WTC11 (cell line): ENCODE data around the gene SLC13A3. TPM values are rescaled to one million over a fixed set of nuclear protein-coding genes. Genes with fewer than 3 reads are reported as not detected.

Experiments used
- ATAC-seq: fragments of 200-7000 bp; cut with Tn5 transposase; 2 replicates; pipeline ENCODE4 v1.10.0; 2021; ENCODE audit warnings: mild to moderate bottlenecking, moderate library complexity
- CTCF ChIA-PET: fragments of 300-600 bp; sonication (Branson Sonifier 250); formaldehyde crosslinking; loops from one replicate; lab custom pipeline; 2021; ENCODE audit warnings: antibody characterized with exemption; lab: Charles Lee
- POLR2A ChIA-PET: fragments of 350-600 bp; sonication (Branson Sonifier 250); formaldehyde crosslinking; loops from one replicate; lab custom pipeline; 2021; ENCODE audit warnings: antibody characterized with exemption; lab: Charles Lee
- DNase-seq: peaks from one replicate; pipeline ENCODE4 v3.0.0; 2021; ENCODE audit warnings: low spot score
- H3K27ac Mint-ChIP-seq: 2 replicates; pipeline ENCODE4 v1.8.0; 2021; ENCODE audit warnings: mixed read lengths
- H3K27me3 Mint-ChIP-seq: 2 replicates; pipeline ENCODE4 v1.8.0; 2021; ENCODE audit warnings: low read depth, mild to moderate bottlenecking, moderate library complexity, mixed read lengths
- H3K36me3 Mint-ChIP-seq: 2 replicates; pipeline ENCODE4 v1.8.0; 2021; ENCODE audit warnings: mixed read lengths
- H3K4me1 Mint-ChIP-seq: 2 replicates; pipeline ENCODE4 v1.8.0; 2022; ENCODE audit warnings: mixed read lengths
- H3K4me3 Mint-ChIP-seq: 2 replicates; pipeline ENCODE4 v1.8.0; 2021; ENCODE audit warnings: mild to moderate bottlenecking, moderate library complexity, mixed read lengths
- H3K9me3 Mint-ChIP-seq: 2 replicates; pipeline ENCODE4 v1.8.0; 2021; ENCODE audit warnings: mixed read lengths
- CBFB ChIP-seq: sonication (generic); formaldehyde crosslinking; IDR thresholded peaks from 2 replicates; pipeline ENCODE4 v1.8.1; 2022; ENCODE audit warnings: mild to moderate bottlenecking, low read depth, missing genetic modification reagents
- CREB1 ChIP-seq: sonication (generic); formaldehyde crosslinking; IDR thresholded peaks from 2 replicates; pipeline ENCODE4 v1.8.0; 2023; ENCODE audit warnings: mild to moderate bottlenecking, missing genetic modification reagents
- GRHL2 ChIP-seq: fragments of 250-450 bp; sonication (Bioruptor Pico); IDR thresholded peaks from 2 replicates; pipeline ENCODE4 v1.8.0; 2022; ENCODE audit warnings: mild to moderate bottlenecking, moderate library complexity; ENCODE audit not compliant: insufficient replicate concordance, severe bottlenecking
- GTF2I ChIP-seq: fragments of 250-450 bp; sonication (Bioruptor Pico); conservative IDR thresholded peaks from 2 replicates; pipeline ENCODE4 v1.4.0; 2021; ENCODE audit warnings: mild to moderate bottlenecking
- HMGA2 ChIP-seq: fragments of 250-450 bp; sonication (Bioruptor Pico); IDR thresholded peaks from 2 replicates; pipeline ENCODE4 v1.4.0; 2021; ENCODE audit warnings: mild to moderate bottlenecking, moderate library complexity
- IRF2 ChIP-seq: sonication (generic); formaldehyde crosslinking; IDR thresholded peaks from 2 replicates; pipeline ENCODE4 v1.8.0; 2022; ENCODE audit warnings: low read depth, missing genetic modification reagents, borderline replicate concordance
- MXD4 ChIP-seq: fragments of 250-450 bp; sonication (Bioruptor Pico); IDR thresholded peaks from 2 replicates; pipeline ENCODE4 v1.8.0; 2021; ENCODE audit warnings: mild to moderate bottlenecking, moderate library complexity, borderline replicate concordance
- MYBL2 ChIP-seq: sonication (generic); formaldehyde crosslinking; IDR thresholded peaks from 2 replicates; pipeline ENCODE4 v1.8.1; 2023; ENCODE audit warnings: mild to moderate bottlenecking, moderate library complexity, missing genetic modification reagents
- NR2C2 ChIP-seq: sonication (generic); formaldehyde crosslinking; IDR thresholded peaks from 2 replicates; pipeline ENCODE4 v1.8.0; 2022; ENCODE audit warnings: mild to moderate bottlenecking, missing genetic modification reagents
- PRRX2 ChIP-seq: fragments of 250-450 bp; sonication (Bioruptor Pico); IDR thresholded peaks from 2 replicates; pipeline ENCODE4 v1.8.0; 2021; ENCODE audit warnings: mild to moderate bottlenecking
- RORB ChIP-seq: fragments of 250-450 bp; sonication (Bioruptor Pico); IDR thresholded peaks from 2 replicates; pipeline ENCODE4 v1.9.0; 2021; ENCODE audit warnings: mild to moderate bottlenecking
- SOX15 ChIP-seq: fragments of 250-450 bp; sonication (Bioruptor Pico); IDR thresholded peaks from 2 replicates; pipeline ENCODE4 v1.9.0; 2021; ENCODE audit warnings: mild to moderate bottlenecking
- TCF7 ChIP-seq: sonication (generic); formaldehyde crosslinking; IDR thresholded peaks from 2 replicates; pipeline ENCODE4 v1.8.0; 2022; ENCODE audit warnings: mild to moderate bottlenecking, low read depth, missing genetic modification reagents, moderate library complexity
- ZNF121 ChIP-seq: sonication (generic); formaldehyde crosslinking; IDR thresholded peaks from 2 replicates; pipeline ENCODE4 v1.8.0; 2023; ENCODE audit warnings: missing genetic modification reagents
- ZNF396 ChIP-seq: fragments of 250-450 bp; sonication (Bioruptor Pico); IDR thresholded peaks from 2 replicates; pipeline ENCODE4 v1.8.0; 2021; ENCODE audit warnings: mild to moderate bottlenecking, moderate library complexity, borderline replicate concordance
- total RNA-seq: library from RNA; stranded (reverse); gene quantifications from 3 replicates; pipeline ENCODE4 v1.2.3, GENCODE V29; 2021
- TF ChIP-seq, protein P1 (sequence below): sonication (generic); formaldehyde crosslinking; IDR thresholded peaks from 2 replicates; pipeline ENCODE4 v1.8.0; 2022; ENCODE audit warnings: mild to moderate bottlenecking, missing genetic modification reagents
- TF ChIP-seq, protein P2 (sequence below): fragments of 250-450 bp; sonication (Bioruptor Pico); IDR thresholded peaks from 2 replicates; pipeline ENCODE4 v1.9.0; 2021; ENCODE audit warnings: moderate library complexity, mild to moderate bottlenecking, inconsistent platforms, borderline replicate concordance
- TF ChIP-seq, protein P3 (sequence below): sonication (generic); formaldehyde crosslinking; IDR thresholded peaks from 2 replicates; pipeline ENCODE4 v1.8.1; 2022; ENCODE audit warnings: low read depth, mild to moderate bottlenecking, moderate library complexity, missing genetic modification reagents, borderline replicate concordance
- TF ChIP-seq, protein P4 (sequence below): sonication (generic); formaldehyde crosslinking; IDR thresholded peaks from 2 replicates; pipeline ENCODE4 v1.8.0; 2023; ENCODE audit warnings: missing genetic modification reagents, mild to moderate bottlenecking, borderline replicate concordance
- TF ChIP-seq, protein P5 (sequence below): sonication (generic); formaldehyde crosslinking; IDR thresholded peaks from 2 replicates; pipeline ENCODE4 v1.8.1; 2022; ENCODE audit warnings: mild to moderate bottlenecking, missing genetic modification reagents, moderate library complexity, borderline replicate concordance
- TF ChIP-seq, protein P6 (sequence below): sonication (generic); formaldehyde crosslinking; IDR thresholded peaks from 2 replicates; pipeline ENCODE4 v1.8.0; 2022; ENCODE audit warnings: mild to moderate bottlenecking, missing genetic modification reagents
- TF ChIP-seq, protein P7 (sequence below): sonication (generic); formaldehyde crosslinking; IDR thresholded peaks from 2 replicates; pipeline ENCODE4 v1.8.1; 2023; ENCODE audit warnings: mild to moderate bottlenecking, missing genetic modification reagents

The SLC13A3 gene
- total RNA-seq, 1 experiment from 2014 or later: 10.6 TPM

DNA sequence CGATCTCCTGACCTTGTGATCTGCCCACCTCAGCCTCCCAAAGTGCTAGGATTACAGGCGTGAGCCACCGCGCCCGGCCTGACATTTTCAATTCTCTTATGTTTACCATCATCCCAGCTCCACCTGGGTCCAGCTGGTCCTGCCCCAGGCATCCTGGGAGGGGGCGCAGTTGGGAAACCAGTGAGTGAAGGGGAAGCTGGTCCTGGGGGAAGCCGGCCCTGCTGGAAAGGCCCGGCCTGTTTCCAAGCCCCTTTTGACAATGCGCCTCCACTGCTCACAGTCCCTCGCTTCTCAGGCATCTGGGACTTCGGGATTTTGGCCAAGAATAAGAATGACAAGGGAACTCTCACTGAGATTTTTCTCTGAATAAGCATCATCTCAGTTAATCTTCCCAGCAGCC, 14.2 kb downstream of the SLC13A3 start (continued):
- TF ChIP-seq, protein P1, sequence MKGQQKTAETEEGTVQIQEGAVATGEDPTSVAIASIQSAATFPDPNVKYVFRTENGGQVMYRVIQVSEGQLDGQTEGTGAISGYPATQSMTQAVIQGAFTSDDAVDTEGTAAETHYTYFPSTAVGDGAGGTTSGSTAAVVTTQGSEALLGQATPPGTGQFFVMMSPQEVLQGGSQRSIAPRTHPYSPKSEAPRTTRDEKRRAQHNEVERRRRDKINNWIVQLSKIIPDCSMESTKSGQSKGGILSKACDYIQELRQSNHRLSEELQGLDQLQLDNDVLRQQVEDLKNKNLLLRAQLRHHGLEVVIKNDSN (CRISPR knock-in tag): no peak
- no peak for TF ChIP-seq MXD4 (CRISPR knock-in tag)
- no peak for TF ChIP-seq PRRX2
- TF ChIP-seq, protein P2, sequence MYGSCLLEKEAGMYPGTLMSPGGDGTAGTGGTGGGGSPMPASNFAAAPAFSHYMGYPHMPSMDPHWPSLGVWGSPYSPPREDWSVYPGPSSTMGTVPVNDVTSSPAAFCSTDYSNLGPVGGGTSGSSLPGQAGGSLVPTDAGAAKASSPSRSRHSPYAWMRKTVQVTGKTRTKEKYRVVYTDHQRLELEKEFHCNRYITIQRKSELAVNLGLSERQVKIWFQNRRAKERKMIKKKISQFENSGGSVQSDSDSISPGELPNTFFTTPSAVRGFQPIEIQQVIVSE: no peak
- TF ChIP-seq SOX15 (CRISPR knock-in tag): no peak
- no peak for TF ChIP-seq GTF2I (CRISPR knock-in tag)
- TF ChIP-seq, protein P3, sequence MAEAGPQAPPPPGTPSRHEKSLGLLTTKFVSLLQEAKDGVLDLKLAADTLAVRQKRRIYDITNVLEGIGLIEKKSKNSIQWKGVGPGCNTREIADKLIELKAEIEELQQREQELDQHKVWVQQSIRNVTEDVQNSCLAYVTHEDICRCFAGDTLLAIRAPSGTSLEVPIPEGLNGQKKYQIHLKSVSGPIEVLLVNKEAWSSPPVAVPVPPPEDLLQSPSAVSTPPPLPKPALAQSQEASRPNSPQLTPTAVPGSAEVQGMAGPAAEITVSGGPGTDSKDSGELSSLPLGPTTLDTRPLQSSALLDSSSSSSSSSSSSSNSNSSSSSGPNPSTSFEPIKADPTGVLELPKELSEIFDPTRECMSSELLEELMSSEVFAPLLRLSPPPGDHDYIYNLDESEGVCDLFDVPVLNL: no peak
- TF ChIP-seq NR2C2: no peak
- TF ChIP-seq CREB1: no peak

DNA sequence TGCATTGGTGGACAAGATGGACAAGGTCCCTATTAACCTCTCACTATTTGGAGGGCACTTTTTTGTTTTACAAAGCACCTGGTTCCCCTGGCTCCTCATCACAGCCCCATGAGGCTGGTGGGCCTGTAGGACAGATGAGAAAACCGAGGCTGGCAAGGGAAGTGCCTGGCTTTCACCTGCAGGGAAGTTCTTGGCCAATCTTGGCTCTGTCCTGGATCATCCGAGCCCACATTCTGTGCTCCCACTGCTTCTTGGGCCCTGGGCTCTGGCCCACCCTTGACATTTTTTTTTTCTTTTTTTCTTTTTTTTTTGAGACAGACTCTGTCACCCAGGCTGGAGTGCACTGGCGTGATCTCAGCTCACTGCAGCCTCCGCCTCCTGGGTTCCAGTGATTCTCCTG, 14.7 kb downstream of the SLC13A3 start:
- Mint-ChIP-seq H3K4me1 (peaks cover 14% of the 10 kb centered on the region), H3K4me3 (no peak overlapping the region), H3K27me3 (no peaks in the 10 kb centered on the region; the same call in 1 of the 2 replicates), H3K27ac (no peak overlapping the region), H3K9me3 (no peaks in the 10 kb centered on the region), H3K36me3 (no peaks in the 10 kb centered on the region)
- POLR2A ChIA-PET: no interaction called here
- DNase-seq (no peak), ATAC-seq (no peak)
- TF ChIP-seq TCF7 (CRISPR knock-in tag) (no peak), RORB (CRISPR knock-in tag) (no peak), CBFB (CRISPR knock-in tag) (no peak), ZNF396 (CRISPR knock-in tag) (no peak), ZNF121 (CRISPR knock-in tag) (no peak), GRHL2 (CRISPR knock-in tag) (no peak), MYBL2 (no peak), SOX15 (CRISPR knock-in tag) (no peak), IRF2 (CRISPR knock-in tag) (no peak), HMGA2 (CRISPR knock-in tag) (no peak)
- TF ChIP-seq, protein P4, sequence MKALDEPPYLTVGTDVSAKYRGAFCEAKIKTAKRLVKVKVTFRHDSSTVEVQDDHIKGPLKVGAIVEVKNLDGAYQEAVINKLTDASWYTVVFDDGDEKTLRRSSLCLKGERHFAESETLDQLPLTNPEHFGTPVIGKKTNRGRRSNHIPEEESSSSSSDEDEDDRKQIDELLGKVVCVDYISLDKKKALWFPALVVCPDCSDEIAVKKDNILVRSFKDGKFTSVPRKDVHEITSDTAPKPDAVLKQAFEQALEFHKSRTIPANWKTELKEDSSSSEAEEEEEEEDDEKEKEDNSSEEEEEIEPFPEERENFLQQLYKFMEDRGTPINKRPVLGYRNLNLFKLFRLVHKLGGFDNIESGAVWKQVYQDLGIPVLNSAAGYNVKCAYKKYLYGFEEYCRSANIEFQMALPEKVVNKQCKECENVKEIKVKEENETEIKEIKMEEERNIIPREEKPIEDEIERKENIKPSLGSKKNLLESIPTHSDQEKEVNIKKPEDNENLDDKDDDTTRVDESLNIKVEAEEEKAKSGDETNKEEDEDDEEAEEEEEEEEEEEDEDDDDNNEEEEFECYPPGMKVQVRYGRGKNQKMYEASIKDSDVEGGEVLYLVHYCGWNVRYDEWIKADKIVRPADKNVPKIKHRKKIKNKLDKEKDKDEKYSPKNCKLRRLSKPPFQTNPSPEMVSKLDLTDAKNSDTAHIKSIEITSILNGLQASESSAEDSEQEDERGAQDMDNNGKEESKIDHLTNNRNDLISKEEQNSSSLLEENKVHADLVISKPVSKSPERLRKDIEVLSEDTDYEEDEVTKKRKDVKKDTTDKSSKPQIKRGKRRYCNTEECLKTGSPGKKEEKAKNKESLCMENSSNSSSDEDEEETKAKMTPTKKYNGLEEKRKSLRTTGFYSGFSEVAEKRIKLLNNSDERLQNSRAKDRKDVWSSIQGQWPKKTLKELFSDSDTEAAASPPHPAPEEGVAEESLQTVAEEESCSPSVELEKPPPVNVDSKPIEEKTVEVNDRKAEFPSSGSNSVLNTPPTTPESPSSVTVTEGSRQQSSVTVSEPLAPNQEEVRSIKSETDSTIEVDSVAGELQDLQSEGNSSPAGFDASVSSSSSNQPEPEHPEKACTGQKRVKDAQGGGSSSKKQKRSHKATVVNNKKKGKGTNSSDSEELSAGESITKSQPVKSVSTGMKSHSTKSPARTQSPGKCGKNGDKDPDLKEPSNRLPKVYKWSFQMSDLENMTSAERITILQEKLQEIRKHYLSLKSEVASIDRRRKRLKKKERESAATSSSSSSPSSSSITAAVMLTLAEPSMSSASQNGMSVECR (CRISPR knock-in tag): no peak
- TF ChIP-seq, protein P5, sequence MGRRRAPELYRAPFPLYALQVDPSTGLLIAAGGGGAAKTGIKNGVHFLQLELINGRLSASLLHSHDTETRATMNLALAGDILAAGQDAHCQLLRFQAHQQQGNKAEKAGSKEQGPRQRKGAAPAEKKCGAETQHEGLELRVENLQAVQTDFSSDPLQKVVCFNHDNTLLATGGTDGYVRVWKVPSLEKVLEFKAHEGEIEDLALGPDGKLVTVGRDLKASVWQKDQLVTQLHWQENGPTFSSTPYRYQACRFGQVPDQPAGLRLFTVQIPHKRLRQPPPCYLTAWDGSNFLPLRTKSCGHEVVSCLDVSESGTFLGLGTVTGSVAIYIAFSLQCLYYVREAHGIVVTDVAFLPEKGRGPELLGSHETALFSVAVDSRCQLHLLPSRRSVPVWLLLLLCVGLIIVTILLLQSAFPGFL (CRISPR knock-in tag): no peak
- TF ChIP-seq, protein P6, sequence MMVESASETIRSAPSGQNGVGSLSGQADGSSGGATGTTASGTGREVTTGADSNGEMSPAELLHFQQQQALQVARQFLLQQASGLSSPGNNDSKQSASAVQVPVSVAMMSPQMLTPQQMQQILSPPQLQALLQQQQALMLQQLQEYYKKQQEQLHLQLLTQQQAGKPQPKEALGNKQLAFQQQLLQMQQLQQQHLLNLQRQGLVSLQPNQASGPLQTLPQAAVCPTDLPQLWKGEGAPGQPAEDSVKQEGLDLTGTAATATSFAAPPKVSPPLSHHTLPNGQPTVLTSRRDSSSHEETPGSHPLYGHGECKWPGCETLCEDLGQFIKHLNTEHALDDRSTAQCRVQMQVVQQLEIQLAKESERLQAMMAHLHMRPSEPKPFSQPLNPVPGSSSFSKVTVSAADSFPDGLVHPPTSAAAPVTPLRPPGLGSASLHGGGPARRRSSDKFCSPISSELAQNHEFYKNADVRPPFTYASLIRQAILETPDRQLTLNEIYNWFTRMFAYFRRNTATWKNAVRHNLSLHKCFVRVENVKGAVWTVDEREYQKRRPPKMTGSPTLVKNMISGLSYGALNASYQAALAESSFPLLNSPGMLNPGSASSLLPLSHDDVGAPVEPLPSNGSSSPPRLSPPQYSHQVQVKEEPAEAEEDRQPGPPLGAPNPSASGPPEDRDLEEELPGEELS (CRISPR knock-in tag): no peak
- TF ChIP-seq, protein P7, sequence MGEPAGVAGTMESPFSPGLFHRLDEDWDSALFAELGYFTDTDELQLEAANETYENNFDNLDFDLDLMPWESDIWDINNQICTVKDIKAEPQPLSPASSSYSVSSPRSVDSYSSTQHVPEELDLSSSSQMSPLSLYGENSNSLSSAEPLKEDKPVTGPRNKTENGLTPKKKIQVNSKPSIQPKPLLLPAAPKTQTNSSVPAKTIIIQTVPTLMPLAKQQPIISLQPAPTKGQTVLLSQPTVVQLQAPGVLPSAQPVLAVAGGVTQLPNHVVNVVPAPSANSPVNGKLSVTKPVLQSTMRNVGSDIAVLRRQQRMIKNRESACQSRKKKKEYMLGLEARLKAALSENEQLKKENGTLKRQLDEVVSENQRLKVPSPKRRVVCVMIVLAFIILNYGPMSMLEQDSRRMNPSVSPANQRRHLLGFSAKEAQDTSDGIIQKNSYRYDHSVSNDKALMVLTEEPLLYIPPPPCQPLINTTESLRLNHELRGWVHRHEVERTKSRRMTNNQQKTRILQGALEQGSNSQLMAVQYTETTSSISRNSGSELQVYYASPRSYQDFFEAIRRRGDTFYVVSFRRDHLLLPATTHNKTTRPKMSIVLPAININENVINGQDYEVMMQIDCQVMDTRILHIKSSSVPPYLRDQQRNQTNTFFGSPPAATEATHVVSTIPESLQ (CRISPR knock-in tag): no peak
- CTCF ChIA-PET: interaction anchor here (1.0 to 1.1 kb wide), 2 partner anchors 13 to 45 kb away, joined by 3 to 4 read pairs; no protein-coding TSS in a partner anchor
